Measurements from ENCODE around the gene TTC29. TPM values are rescaled to one million over a fixed set of nuclear protein-coding genes. Genes with fewer than 3 reads are reported as not detected.

The TTC29 gene
- total and polyA plus RNA-seq, 2 experiments from 2014 or later: 0.13 to 0.66 TPM

GRCh38 chr4:146795711-146796110, 150.0 kb downstream of the TTC29 start:
- 66% methylated on average over 2 of the region's 2 CpGs for WGBS (ENCODE audit: low lambda C conversion rate, missing lambda C conversion rate)
- Histone ChIP-seq H3K4me2 (no peak overlapping the region), H3K9me2 (replicated peaks; ENCODE audit: insufficient read depth) (no peaks in the 10 kb centered on the region), H3K4me3 (no peak overlapping the region), H4K20me1 (ENCODE audit: insufficient read depth, poor library complexity, severe bottlenecking) (no peaks in the 10 kb centered on the region), H3K27me3 (no peaks in the 10 kb centered on the region), H3K27ac (no peak overlapping the region), H3K79me2 (no peaks in the 10 kb centered on the region), H2AFZ (no peak overlapping the region), H3K36me3 (replicated peaks; ENCODE audit: insufficient read depth, low read depth) (no peaks in the 10 kb centered on the region), H3K4me1 (ENCODE audit: insufficient read depth) (no peaks in the 10 kb centered on the region), H3K9me3 (ENCODE audit: low read depth) (no peaks in the 10 kb centered on the region)
- DNase-seq (ENCODE audit: low spot score): no peak
- no peak for TF ChIP-seq CTCF (IDR thresholded peaks at IDR 0.05; ENCODE audit: poor library complexity)
- TF ChIP-seq EZH2 (IDR thresholded peaks at IDR 0.05; ENCODE audit: borderline replicate concordance): no peak
- TF ChIP-seq EZH2phosphoT487 (IDR thresholded peaks at IDR 0.05; ENCODE audit: low read depth, severe bottlenecking, unreplicated experiment): no peak

- H3K36me3 ChIP-seq (replicated peaks; ENCODE audit: insufficient read depth, low read depth): no peaks in the 10 kb centered on the region
- no peak for TF ChIP-seq EZH2 (IDR thresholded peaks at IDR 0.05; ENCODE audit: borderline replicate concordance)
- no peak for TF ChIP-seq CTCF (IDR thresholded peaks at IDR 0.05; ENCODE audit: poor library complexity)
- H3K79me2 ChIP-seq: no peaks in the 10 kb centered on the region
These were observed 151.9 kb downstream of the TTC29 start for GRCh38 chr4:146793727-146794126.

GRCh38 chr4:146791439-146791838, 154.2 kb downstream of the TTC29 start:
- Histone ChIP-seq H3K9me3 (ENCODE audit: low read depth) (no peaks in the 10 kb centered on the region), H4K20me1 (ENCODE audit: insufficient read depth, poor library complexity, severe bottlenecking) (no peaks in the 10 kb centered on the region), H2AFZ (no peak overlapping the region), H3K4me3 (no peak overlapping the region), H3K4me1 (ENCODE audit: insufficient read depth) (no peaks in the 10 kb centered on the region), H3K79me2 (no peaks in the 10 kb centered on the region), H3K36me3 (replicated peaks; ENCODE audit: insufficient read depth, low read depth) (no peaks in the 10 kb centered on the region), H3K27me3 (peaks cover 3% of the 10 kb centered on the region), H3K4me2 (no peak overlapping the region), H3K9me2 (replicated peaks; ENCODE audit: insufficient read depth) (no peaks in the 10 kb centered on the region), H3K27ac (no peak overlapping the region)
- no peak for DNase-seq (ENCODE audit: low spot score)
- no peak for TF ChIP-seq CTCF (IDR thresholded peaks at IDR 0.05; ENCODE audit: poor library complexity)
- 81% methylated on average over 1 of the region's 1 CpG for WGBS (ENCODE audit: low lambda C conversion rate, missing lambda C conversion rate)

More at GRCh38 chr4:146793727-146794126, 151.9 kb downstream of the TTC29 start:
- no peak overlapping the region for H3K27ac ChIP-seq
- no peaks in the 10 kb centered on the region for H3K9me3 ChIP-seq (ENCODE audit: low read depth)
- no peak overlapping the region for H3K4me2 ChIP-seq
- no peaks in the 10 kb centered on the region for H3K9me2 ChIP-seq (replicated peaks; ENCODE audit: insufficient read depth)
- H3K4me1 ChIP-seq (ENCODE audit: insufficient read depth): no peaks in the 10 kb centered on the region
- no peaks in the 10 kb centered on the region for H4K20me1 ChIP-seq (ENCODE audit: insufficient read depth, poor library complexity, severe bottlenecking)
- H3K27me3 ChIP-seq: no peaks in the 10 kb centered on the region
- DNase-seq (ENCODE audit: low spot score): no peak
- no peak overlapping the region for H2AFZ ChIP-seq
- no peak overlapping the region for H3K4me3 ChIP-seq

GRCh38 chr4:146790515-146790914, 155.1 kb downstream of the TTC29 start:
- no peak overlapping the region for H3K4me2 ChIP-seq
- no peak overlapping the region for H3K4me3 ChIP-seq
- no peak overlapping the region for H2AFZ ChIP-seq
- H3K9me2 ChIP-seq (replicated peaks; ENCODE audit: insufficient read depth): no peaks in the 10 kb centered on the region
- no peaks in the 10 kb centered on the region for H3K36me3 ChIP-seq (replicated peaks; ENCODE audit: insufficient read depth, low read depth)
- no peak for DNase-seq (ENCODE audit: low spot score)
- H3K27ac ChIP-seq: no peak overlapping the region
- H3K79me2 ChIP-seq: no peaks in the 10 kb centered on the region
- H4K20me1 ChIP-seq (ENCODE audit: insufficient read depth, poor library complexity, severe bottlenecking): no peaks in the 10 kb centered on the region
- no peaks in the 10 kb centered on the region for H3K9me3 ChIP-seq (ENCODE audit: low read depth)
- peaks cover 3% of the 10 kb centered on the region for H3K27me3 ChIP-seq
- no peaks in the 10 kb centered on the region for H3K4me1 ChIP-seq (ENCODE audit: insufficient read depth)
- TF ChIP-seq EZH2 (IDR thresholded peaks at IDR 0.05; ENCODE audit: borderline replicate concordance) (no peak), CTCF (IDR thresholded peaks at IDR 0.05; ENCODE audit: poor library complexity) (no peak), EZH2phosphoT487 (IDR thresholded peaks at IDR 0.05; ENCODE audit: low read depth, severe bottlenecking, unreplicated experiment) (no peak)

All from hepatocyte (in vitro differentiated cells).